IgD-negative memory B cell (primary cell): Measurements from ENCODE around the gene SGK1. TPM values are rescaled to one million over a fixed set of nuclear protein-coding genes. Genes with fewer than 3 reads are reported as not detected.
A peak's percentile ranks its signal among the peaks of the same experiment; 100 is the strongest.

Experiments used
- H3K27ac Mint-ChIP-seq, 3 donors: one replicate each; pipeline ENCODE4 v1.8.0; 2020 to 2022; ENCODE audit warnings: mild to moderate bottlenecking in 3 of 3, mixed read lengths in 3 of 3, moderate library complexity in 1 of 3
- H3K27me3 Mint-ChIP-seq: one replicate; pipeline ENCODE4 v1.8.0; 2021; ENCODE audit warnings: mixed read lengths
- H3K36me3 Mint-ChIP-seq: one replicate; pipeline ENCODE4 v1.8.0; 2020; ENCODE audit warnings: mild to moderate bottlenecking, mixed read lengths
- H3K4me1 Mint-ChIP-seq, 3 donors: one replicate each; pipeline ENCODE4 v1.8.0; 2020 to 2022; ENCODE audit warnings: mixed read lengths in 3 of 3, mild to moderate bottlenecking in 1 of 3
- H3K4me3 Mint-ChIP-seq, 4 donors: one replicate each; pipeline ENCODE4 v1.8.0; 2020 to 2022; ENCODE audit warnings: mild to moderate bottlenecking in 4 of 4, mixed read lengths in 4 of 4, moderate library complexity in 3 of 4
- H3K9me3 Mint-ChIP-seq, 3 donors: one replicate each; pipeline ENCODE4 v1.8.0; 2020 to 2021; ENCODE audit warnings: mixed read lengths in 3 of 3, mild to moderate bottlenecking in 1 of 3
- polyA plus RNA-seq: library from polyadenylated mRNA; unstranded; fragments of 300-500 nt; fragmentation: Illumina TruSeq; gene quantifications from one replicate; pipeline ENCODE4 v1.2.3, GENCODE V29; 2021

SGK1 gene
- polyA plus RNA-seq, 1 donor from 2014 or later = 4.7 TPM

DNA sequence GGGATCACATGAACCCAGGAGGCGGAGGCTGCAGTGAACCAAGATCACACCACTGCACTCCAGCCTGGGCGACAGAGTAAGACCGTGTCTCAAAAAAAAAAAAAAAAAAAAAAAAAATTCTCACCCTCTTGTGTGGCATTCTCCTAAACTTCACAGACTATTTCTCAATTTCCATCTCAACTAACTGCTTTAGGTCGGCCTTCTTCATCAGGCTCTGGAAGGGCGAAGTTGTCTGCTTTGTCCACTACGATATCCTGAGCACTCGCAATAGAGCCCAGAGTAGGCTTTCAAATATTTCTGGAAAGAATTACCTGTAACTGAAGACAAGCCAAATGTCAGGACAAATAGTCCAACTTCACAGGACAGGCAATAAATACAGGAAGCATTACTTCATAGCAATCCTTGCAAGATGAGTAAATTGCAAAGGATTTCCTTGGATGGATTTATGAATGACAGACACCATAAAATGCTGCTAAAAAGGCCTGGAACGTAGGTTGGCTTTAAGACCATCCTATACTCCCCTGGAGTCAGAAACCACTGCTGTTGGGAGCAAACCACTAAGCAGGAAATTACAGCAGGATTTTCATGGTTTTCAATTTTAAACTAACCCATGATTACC, 149.2 kb downstream of the SGK1 start:
- Mint-ChIP-seq H3K9me3 (no peaks in the 10 kb centered on the region), H3K27ac (no peak overlapping the region), H3K4me1 (peaks cover 6 to 15% (median 13%) of the 10 kb centered on the region in 3 donors), H3K27me3 (no peaks in the 10 kb centered on the region), H3K36me3 (peaks cover 3% of the 10 kb centered on the region), H3K4me3 (no peak overlapping the region)

DNA sequence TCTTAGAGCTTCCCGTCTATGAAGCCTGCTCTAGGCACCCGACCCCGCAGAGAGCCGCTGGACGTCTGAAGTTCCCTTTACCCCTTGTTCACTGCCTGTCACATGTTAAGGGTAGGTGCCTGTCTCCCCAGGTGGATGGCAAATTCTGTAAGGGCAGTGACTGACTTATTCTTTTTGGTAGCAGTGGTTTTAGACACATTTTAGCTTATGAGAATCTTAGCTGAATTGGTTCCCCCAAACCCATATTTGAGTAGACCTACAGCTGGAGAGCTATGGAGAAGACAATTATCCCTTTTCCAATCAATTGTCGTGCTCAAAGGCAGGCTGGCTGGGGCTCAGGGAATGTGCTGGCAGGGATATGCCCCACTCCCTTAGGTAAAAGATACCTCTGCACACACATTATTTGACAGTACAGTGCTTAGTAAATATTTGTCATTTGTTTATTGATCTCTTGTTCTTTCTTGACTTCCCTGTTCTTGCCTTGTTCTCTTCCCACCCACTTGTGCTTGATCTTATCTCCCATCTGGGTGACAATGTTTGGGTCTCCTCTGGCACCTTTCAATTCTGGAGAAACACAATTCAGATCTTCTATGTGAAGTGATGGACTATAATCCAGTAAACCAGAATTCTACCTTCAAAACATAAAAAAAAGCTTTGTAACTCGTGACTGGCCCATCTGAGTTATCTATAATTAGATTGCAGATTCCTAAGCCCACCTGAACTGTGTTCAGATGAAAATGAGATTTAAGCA, 151.2 kb downstream of the SGK1 start:
- Mint-ChIP-seq H3K27me3 (no peaks in the 10 kb centered on the region), H3K27ac (no peak overlapping the region), H3K36me3 (peaks cover 3% of the 10 kb centered on the region), H3K9me3 (no peaks in the 10 kb centered on the region), H3K4me3 (no peak overlapping the region), H3K4me1 (peaks cover 0 to 3% (median 1%) of the 10 kb centered on the region in 3 donors)

DNA sequence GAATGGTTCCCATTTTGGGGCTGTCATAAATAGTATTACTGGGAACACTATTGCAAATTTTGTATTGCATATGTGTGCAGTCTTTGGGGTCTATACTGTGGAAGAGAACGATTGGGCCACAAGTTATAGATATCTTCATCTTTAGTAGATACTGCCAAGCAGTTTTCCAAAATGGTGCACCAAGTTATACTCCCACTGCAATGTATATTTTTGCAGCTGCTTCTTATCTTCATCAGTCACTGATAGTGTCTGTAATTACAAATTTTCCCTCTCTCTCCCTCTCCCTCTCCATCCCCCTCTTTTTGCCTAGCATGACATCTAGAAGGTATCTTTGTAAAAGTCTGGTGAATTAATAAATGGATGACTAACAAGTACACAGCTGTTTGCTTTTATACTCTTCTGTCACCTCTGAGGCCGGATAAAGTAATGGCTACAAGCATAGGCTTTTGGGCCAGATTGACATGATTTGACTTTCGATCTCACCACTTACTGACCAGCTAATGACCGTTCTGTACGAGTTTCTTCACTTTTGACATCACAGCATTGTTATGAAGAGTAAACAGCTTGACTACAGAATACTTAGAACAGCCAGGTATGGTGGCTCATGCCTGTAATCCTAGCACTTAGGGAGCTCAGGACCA, 152.2 kb downstream of the SGK1 start:
- no peaks in the 10 kb centered on the region for H3K27me3 Mint-ChIP-seq
- H3K4me1 Mint-ChIP-seq = peaks cover 0 to 2% (median 0%) of the 10 kb centered on the region in 3 donors
- no peak overlapping the region for H3K27ac Mint-ChIP-seq
- peaks cover 3% of the 10 kb centered on the region for H3K36me3 Mint-ChIP-seq
- no peak overlapping the region for H3K4me3 Mint-ChIP-seq
- H3K9me3 Mint-ChIP-seq = no peaks in the 10 kb centered on the region

DNA sequence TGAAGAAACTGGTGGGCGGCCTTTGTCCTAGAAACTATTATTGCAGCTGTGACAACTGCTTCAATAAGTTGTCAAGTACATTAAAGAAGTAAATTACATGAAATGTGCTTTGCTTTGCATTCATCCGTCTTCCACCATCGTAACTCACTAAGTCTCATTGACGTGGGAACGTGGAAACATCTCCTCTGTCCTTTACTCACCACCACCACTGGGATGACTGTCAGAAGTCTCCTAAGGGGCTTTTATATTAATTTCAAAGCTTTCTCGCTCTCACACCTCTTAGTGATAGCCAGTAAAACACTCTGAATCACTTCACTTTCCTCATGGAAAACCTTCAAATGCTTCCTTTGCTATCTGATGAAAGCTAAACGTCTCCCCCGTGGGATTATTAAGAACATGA, 153.6 kb downstream of the SGK1 start:
- Mint-ChIP-seq H3K36me3 (peaks cover 3% of the 10 kb centered on the region), H3K27ac (no peak overlapping the region), H3K27me3 (no peaks in the 10 kb centered on the region), H3K9me3 (no peaks in the 10 kb centered on the region), H3K4me3 (no peak overlapping the region), H3K4me1 (no peaks in the 10 kb centered on the region)

DNA sequence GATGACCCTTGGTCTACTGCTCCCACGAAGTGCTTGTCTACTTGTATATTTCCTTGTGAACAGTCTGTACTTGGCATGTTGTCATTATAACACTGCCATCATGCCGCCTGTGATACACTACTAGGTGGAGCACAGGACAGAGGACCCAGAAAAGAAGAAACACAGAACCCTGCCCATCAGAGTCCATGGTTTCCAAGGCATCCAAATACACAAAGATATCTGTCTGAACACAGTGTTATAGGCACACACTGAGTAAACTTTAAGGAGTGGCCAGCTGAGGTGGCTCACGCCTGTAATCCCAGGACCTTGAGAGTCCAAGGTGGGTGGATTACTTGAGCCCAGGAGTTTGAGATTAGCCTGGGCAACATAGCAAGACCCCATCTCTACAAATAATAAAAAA, 155.0 kb downstream of the SGK1 start:
- Mint-ChIP-seq H3K27ac (peak overlapping the region in 1 of 3 donors; percentile 50), H3K4me3 (no peak overlapping the region), H3K9me3 (no peaks in the 10 kb centered on the region), H3K36me3 (peaks cover 2% of the 10 kb centered on the region), H3K4me1 (no peaks in the 10 kb centered on the region), H3K27me3 (no peaks in the 10 kb centered on the region)

DNA sequence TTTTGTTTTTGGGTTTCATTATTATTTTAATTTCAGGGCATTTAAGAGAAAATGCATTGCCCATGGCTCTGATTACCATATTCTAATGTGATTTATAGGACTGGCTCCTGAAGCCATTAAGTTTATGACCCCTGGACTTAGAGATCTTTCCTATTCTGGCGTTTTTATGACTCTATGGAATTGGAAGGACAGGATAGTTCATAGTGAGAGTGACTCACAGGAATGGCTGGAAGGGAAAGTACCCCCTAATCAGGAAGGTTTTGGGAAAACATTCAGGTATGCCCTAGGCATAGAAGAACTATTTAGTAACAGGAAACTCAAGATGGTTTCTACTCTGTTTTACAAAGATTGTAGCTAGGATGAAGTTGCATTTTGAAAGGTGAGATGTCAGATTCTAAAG, 156.9 kb downstream of the SGK1 start:
- H3K9me3 Mint-ChIP-seq = no peaks in the 10 kb centered on the region
- H3K4me3 Mint-ChIP-seq = no peak overlapping the region
- H3K36me3 Mint-ChIP-seq = no peaks in the 10 kb centered on the region
- H3K27ac Mint-ChIP-seq = no peak overlapping the region
- no peaks in the 10 kb centered on the region for H3K4me1 Mint-ChIP-seq
- H3K27me3 Mint-ChIP-seq = no peaks in the 10 kb centered on the region

DNA sequence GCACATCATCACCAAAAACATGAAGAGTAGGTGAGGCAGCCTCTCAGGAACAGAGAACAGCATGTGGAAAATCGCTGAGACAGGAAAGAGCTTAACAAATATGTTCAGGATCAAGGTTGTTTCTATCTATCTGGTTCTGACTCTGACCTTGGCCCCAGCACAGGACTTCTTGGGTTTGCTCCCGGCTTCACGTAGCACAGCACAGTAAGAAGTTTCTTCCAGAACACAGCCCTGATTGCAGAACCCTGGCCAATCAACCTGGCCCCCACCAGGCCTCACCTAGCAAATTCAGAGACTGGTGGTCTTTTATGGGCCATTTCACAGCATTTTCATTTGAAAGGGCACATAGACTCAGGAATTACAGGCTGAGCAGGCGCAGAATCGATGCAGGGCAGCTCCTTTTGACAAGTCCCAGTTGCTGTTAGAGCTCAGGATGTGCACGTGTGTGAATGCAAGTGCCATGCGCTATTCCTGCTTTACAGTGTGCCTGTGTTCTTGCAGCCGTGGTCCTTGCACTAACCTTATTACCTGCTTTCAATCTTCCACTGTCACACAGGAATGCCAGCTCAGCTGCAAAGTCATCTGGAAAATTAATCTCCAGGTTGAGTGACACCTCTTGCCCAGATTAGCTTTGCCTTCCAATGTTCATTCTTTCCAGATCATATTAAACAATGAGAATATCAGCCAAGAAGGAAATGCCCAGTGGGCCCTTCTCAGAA, 165.0 kb downstream of the SGK1 start:
- Mint-ChIP-seq H3K27ac (peak overlapping the region in 1 of 3 donors; percentile 1), H3K4me1 (no peaks in the 10 kb centered on the region), H3K27me3 (no peaks in the 10 kb centered on the region), H3K36me3 (no peaks in the 10 kb centered on the region), H3K9me3 (no peaks in the 10 kb centered on the region), H3K4me3 (no peak overlapping the region)

DNA sequence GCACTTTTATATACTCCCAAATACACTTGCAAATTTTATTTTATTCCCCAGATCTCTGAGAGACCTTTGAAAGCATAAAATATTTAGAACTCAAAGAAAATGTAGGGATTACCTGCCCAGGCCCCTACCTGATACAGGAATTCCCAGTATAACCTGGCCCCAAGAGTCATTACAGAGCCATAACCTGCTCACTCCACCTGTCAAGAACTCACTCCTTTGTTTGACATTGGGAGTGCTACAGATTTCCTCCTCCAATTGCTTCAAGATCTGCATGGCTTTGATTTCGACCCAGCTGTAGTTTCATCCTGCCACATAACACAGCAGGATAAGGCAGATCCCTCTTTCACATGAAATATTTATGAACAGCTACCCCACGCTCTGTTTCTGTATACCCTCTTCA, 169.3 kb downstream of the SGK1 start:
- Mint-ChIP-seq H3K27ac (no peak overlapping the region), H3K36me3 (no peaks in the 10 kb centered on the region), H3K9me3 (no peaks in the 10 kb centered on the region), H3K27me3 (no peaks in the 10 kb centered on the region), H3K4me1 (no peaks in the 10 kb centered on the region), H3K4me3 (no peak overlapping the region)

DNA sequence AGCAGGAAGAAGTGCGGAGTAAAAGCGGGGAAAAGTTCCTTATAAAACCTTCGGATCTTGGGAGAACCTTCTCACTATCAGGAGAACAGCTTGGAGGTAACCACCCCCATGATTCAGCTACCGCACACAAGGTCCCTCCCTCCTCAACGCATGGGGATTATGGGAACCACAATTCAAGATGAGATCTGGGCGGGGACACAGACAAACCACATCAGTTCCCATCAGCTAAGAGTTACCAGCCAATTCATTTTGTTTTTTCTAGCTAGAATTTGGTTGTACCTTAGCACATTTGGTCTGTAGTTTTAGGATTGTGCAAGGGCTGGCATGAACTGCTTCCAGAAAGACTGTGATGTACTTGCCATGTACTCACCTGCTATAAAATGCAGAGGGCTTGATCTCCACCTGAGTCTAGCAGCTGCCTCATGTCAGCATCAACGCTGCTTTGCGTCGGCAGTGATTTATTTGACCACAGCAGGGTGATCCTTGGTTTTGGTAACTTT, 170.8 kb downstream of the SGK1 start:
- Mint-ChIP-seq H3K4me3 (no peak overlapping the region), H3K4me1 (no peaks in the 10 kb centered on the region), H3K9me3 (no peaks in the 10 kb centered on the region), H3K27ac (no peak overlapping the region), H3K27me3 (no peaks in the 10 kb centered on the region), H3K36me3 (no peaks in the 10 kb centered on the region)

DNA sequence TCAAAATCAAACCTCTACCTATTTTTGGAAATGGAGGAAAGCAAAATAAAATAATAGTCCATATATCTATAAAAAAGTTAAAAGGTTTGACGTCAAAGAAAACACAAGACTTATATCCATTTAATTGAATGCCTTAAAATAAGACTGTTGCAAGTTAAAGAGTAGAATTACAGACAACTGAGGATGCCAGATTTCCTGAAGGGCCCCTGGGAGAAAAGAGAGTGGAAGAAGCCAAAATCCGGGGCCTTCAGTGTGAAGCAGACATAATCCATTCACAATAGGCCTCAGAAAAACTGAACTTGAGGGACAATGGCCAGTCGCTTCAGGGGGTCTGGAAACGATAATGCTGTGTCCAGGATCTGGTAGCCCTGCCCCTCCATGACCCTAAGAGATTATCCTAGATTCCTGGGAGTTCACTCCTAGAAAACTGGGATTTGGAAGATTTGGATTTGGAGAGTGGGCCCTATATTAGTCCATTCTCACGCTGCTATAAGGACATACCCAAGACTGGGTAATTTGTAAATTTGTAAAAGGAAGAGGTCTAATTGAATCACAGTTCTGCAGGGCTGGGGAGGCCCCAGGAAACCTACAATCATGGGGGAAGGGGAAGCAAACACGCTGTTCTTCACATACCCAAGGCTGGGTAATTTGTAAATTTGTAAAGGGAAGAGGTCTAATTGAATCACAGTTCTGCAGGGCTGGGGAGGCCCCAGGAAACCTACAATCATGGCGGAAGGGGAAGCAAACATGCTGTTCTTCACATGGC, 171.5 kb downstream of the SGK1 start:
- H3K36me3 Mint-ChIP-seq = no peaks in the 10 kb centered on the region
- no peaks in the 10 kb centered on the region for H3K9me3 Mint-ChIP-seq
- H3K27me3 Mint-ChIP-seq = no peaks in the 10 kb centered on the region
- H3K27ac Mint-ChIP-seq = peak overlapping the region in 1 of 3 donors; percentile 60
- no peak overlapping the region for H3K4me3 Mint-ChIP-seq
- no peaks in the 10 kb centered on the region for H3K4me1 Mint-ChIP-seq

DNA sequence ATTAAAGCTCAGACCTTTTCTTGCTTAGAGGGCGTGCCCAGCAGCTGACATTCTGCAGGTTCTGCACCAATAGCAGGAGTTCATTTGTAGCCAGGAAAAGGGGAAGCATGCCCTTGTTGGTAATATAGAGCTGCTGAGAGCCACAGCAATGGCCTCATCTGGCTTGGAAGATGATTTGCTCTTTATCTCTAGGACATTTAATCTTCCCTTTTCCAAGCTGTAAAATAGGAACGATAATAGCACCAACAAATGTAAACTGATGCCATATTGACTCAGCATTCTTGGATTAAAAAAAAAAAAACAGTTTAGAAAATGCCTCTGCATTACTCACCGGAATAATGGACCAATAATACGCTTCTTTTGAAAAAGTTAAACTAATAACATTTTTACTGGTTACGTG, 172.1 kb downstream of the SGK1 start:
- Mint-ChIP-seq H3K27me3 (no peaks in the 10 kb centered on the region), H3K4me1 (no peaks in the 10 kb centered on the region), H3K9me3 (no peaks in the 10 kb centered on the region), H3K36me3 (no peaks in the 10 kb centered on the region), H3K4me3 (no peak overlapping the region), H3K27ac (no peak overlapping the region)

DNA sequence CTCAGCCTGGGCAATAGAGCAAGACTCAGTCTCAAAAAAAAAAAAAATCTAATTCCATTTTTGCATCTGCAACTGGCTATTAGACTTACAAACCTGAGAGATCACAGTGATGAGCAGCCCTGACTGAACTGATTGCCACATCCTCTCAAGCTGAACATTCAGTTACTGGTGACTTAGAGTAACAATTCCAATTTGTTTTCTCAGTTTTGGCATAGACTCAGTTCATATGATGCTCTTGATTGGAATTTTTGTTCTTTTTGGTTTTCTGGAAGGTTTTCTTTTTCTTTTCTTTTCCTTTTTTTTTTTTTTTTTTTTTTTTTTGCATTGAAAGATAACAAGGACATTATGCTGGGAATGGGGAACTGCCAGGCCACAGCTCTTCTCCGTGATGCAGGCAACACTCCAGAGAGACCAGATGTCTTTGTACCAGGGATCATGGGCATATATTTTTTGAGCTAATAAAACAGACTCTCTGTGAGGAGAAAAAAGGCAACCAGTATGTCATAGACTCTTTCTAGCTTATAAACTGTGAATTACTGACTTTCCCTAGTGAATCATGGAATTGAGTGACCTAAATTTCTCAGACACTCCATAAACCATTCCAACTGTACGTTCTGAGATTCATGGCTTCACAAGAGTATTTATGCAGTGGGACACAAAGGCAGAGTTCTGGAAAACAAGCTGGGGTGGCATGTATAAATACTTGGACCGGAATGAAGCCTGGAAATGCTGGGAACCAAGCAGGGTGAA, 179.5 kb downstream of the SGK1 start:
- no peak overlapping the region for H3K4me3 Mint-ChIP-seq
- no peaks in the 10 kb centered on the region for H3K9me3 Mint-ChIP-seq
- H3K27me3 Mint-ChIP-seq = peaks cover 7% of the 10 kb centered on the region
- H3K36me3 Mint-ChIP-seq = no peaks in the 10 kb centered on the region
- H3K4me1 Mint-ChIP-seq = peaks cover 0 to 2% (median 0%) of the 10 kb centered on the region in 3 donors
- H3K27ac Mint-ChIP-seq = no peak overlapping the region

DNA sequence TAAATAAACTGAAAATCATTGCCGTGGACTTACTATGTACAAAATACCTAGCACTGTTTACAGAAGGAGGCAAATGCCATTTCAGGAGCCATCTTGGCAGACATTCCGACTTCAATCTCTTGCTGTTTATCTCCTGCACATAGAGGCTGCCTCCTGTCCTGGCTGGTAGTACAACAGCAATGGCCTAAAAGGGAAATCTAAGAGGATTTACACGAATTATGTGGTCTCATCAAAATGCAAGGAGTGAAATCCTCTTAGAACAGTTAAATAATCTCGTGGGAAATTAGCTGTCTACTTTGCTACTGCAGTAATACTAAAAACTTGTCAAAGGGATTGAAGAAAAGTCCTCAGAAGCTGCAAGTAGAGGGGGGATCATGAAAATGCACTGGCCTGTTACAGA, 183.3 kb downstream of the SGK1 start:
- peaks cover 3% of the 10 kb centered on the region for H3K36me3 Mint-ChIP-seq
- peaks cover 3 to 16% (median 6%) of the 10 kb centered on the region in 3 donors for H3K9me3 Mint-ChIP-seq
- H3K27me3 Mint-ChIP-seq = peaks cover 9% of the 10 kb centered on the region
- no peaks in the 10 kb centered on the region for H3K4me1 Mint-ChIP-seq
- H3K4me3 Mint-ChIP-seq = no peak overlapping the region
- H3K27ac Mint-ChIP-seq = no peak overlapping the region
